Smooth muscle cell (in vitro differentiated cells): Measurements from ENCODE around the gene COX7C. TPM values are rescaled to one million over a fixed set of nuclear protein-coding genes. Genes with fewer than 3 reads are reported as not detected.
"Not testable (repeated sequence)": the region's sequence is repeated elsewhere in the genome, so short reads cannot be mapped to it uniquely, and the experiment has no call there.

Experiments used
- DNase-seq: peaks from one replicate; lab custom pipeline; 2025; ENCODE audit not compliant: unreplicated experiment; lab: John Stamatoyannopoulos, UW
- H2AFZ ChIP-seq: fragments of 200-600 bp; sonication (generic); 2 replicates; pipeline ENCODE4 v1.6.0; 2016; ENCODE audit warnings: antibody characterized with exemption, low read depth, mild to moderate bottlenecking
- H3F3A ChIP-seq: fragments of 200-600 bp; sonication (generic); 2 replicates; pipeline ENCODE4 v1.6.0; 2017; ENCODE audit warnings: antibody characterized with exemption, low read depth
- H3K27ac ChIP-seq: fragments of 200-600 bp; sonication (generic); 2 replicates; pipeline ENCODE4 v1.5.1; 2016; ENCODE audit warnings: low read depth, mild to moderate bottlenecking
- H3K27me3 ChIP-seq: fragments of 200-600 bp; sonication (generic); 2 replicates; pipeline ENCODE4 v1.6.1; 2016; ENCODE audit warnings: low read depth, mild to moderate bottlenecking
- H3K36me3 ChIP-seq: fragments of 200-600 bp; sonication (generic); 2 replicates; pipeline ENCODE4 v1.5.1; 2016; ENCODE audit warnings: low read depth
- H3K4me1 ChIP-seq: fragments of 200-600 bp; sonication (generic); 2 replicates; pipeline ENCODE4 v1.5.1; 2016; ENCODE audit warnings: low read depth
- H3K4me2 ChIP-seq: fragments of 200-600 bp; sonication (generic); 2 replicates; pipeline ENCODE4 v1.6.0; 2016; ENCODE audit warnings: mild to moderate bottlenecking
- H3K4me3 ChIP-seq: fragments of 200-600 bp; sonication (generic); 2 replicates; pipeline ENCODE4 v1.5.1; 2016; ENCODE audit warnings: mild to moderate bottlenecking
- H3K79me2 ChIP-seq: fragments of 200-600 bp; sonication (generic); 2 replicates; pipeline ENCODE4 v1.6.0; 2016; ENCODE audit warnings: low read depth, mild to moderate bottlenecking
- H3K9ac ChIP-seq: fragments of 200-600 bp; sonication (generic); 2 replicates; pipeline ENCODE4 v1.6.0; 2016; ENCODE audit warnings: low read depth
- H3K9me3 ChIP-seq: fragments of 200-600 bp; sonication (generic); replicated peaks from 2 replicates; pipeline ENCODE4 v1.5.1; 2016; ENCODE audit warnings: low read depth
- H4K20me1 ChIP-seq: fragments of 200-600 bp; sonication (generic); 2 replicates; pipeline ENCODE4 v1.6.0; 2016; ENCODE audit warnings: low read depth
- CTCF ChIP-seq: fragments of 200-600 bp; sonication (generic); IDR thresholded peaks from 2 replicates; pipeline ENCODE4 v1.5.1; 2017; ENCODE audit warnings: borderline replicate concordance, mild to moderate bottlenecking, antibody characterized with exemption; ENCODE audit not compliant: insufficient read depth, poor library complexity, severe bottlenecking
- WGBS: methylation state at CpG from one replicate; pipeline ENCODE4 v1.1.7; 2016; ENCODE audit warnings: low lambda C conversion rate; 5-methylcytosine and 5-hydroxymethylcytosine counted together
- polyA plus RNA-seq: library from polyadenylated mRNA; unstranded; fragments of >200 nt; fragmentation: Nextera tagmentation; extraction: Ambion mirVana; gene quantifications from 2 replicates; pipeline ENCODE4 v1.2.1, GENCODE V29; 2016
- total RNA-seq: library from RNA; depleted of rRNA; stranded (reverse); fragments of >200 nt; gene quantifications from 2 replicates; pipeline ENCODE4 v1.2.3, GENCODE V29; 2014

COX7C gene
- total and polyA plus RNA-seq, 2 experiments from 2014 or later = 645 to 670 TPM

- no peaks in the 10 kb centered on the region for H3K27me3 ChIP-seq
- H3K4me3 ChIP-seq = no peak overlapping the region
- H3K36me3 ChIP-seq = no peaks in the 10 kb centered on the region
- no peak overlapping the region for H3K27ac ChIP-seq
- no peak overlapping the region for H2AFZ ChIP-seq
- H3K9me3 ChIP-seq = no peaks in the 10 kb centered on the region
- H3K9ac ChIP-seq = no peak overlapping the region
- H3F3A ChIP-seq = no peaks in the 10 kb centered on the region
- peaks cover 7% of the 10 kb centered on the region for H3K4me1 ChIP-seq
- no peak for DNase-seq
- no peak for TF ChIP-seq CTCF
- H3K4me2 ChIP-seq = no peak overlapping the region
- no peaks in the 10 kb centered on the region for H4K20me1 ChIP-seq
- H3K79me2 ChIP-seq = no peaks in the 10 kb centered on the region
These were observed 28.1 kb downstream of the COX7C start for GRCh38 chr5:86645885-86646284.

- H3K4me2 ChIP-seq = no peak overlapping the region
- no peak overlapping the region for H3K9ac ChIP-seq
- H3K27ac ChIP-seq = no peak overlapping the region
- H3K9me3 ChIP-seq = no peaks in the 10 kb centered on the region
- no peak overlapping the region for H3K4me3 ChIP-seq
- H3K27me3 ChIP-seq = no peaks in the 10 kb centered on the region
- no peak for TF ChIP-seq CTCF
- no peak for DNase-seq
- H3K4me1 ChIP-seq = no peaks in the 10 kb centered on the region
- no peaks in the 10 kb centered on the region for H3K36me3 ChIP-seq
- no peak overlapping the region for H2AFZ ChIP-seq
- no peaks in the 10 kb centered on the region for H3F3A ChIP-seq
- H4K20me1 ChIP-seq = no peaks in the 10 kb centered on the region
- no peaks in the 10 kb centered on the region for H3K79me2 ChIP-seq
- 95% methylated on average over 1 of the region's 1 CpG for WGBS
These were observed 28.9 kb downstream of the COX7C start for GRCh38 chr5:86646671-86647070.

- Histone ChIP-seq H3K36me3 (no peaks in the 10 kb centered on the region), H2AFZ (no peak overlapping the region), H3K4me1 (no peaks in the 10 kb centered on the region), H3K4me2 (no peak overlapping the region), H3K79me2 (no peaks in the 10 kb centered on the region), H3K4me3 (no peak overlapping the region), H3K9ac (no peak overlapping the region), H3K9me3 (no peaks in the 10 kb centered on the region), H3K27ac (no peak overlapping the region), H3F3A (no peaks in the 10 kb centered on the region), H3K27me3 (no peaks in the 10 kb centered on the region), H4K20me1 (no peaks in the 10 kb centered on the region)
- 93% methylated on average over 3 of the region's 3 CpGs for WGBS
- no peak for DNase-seq
- no peak for TF ChIP-seq CTCF
These were observed 32.2 kb downstream of the COX7C start for GRCh38 chr5:86649832-86650505.

GRCh38 chr5:86660771-86661170 is 43.0 kb downstream of the COX7C start:
- H3K4me1 ChIP-seq, H3K9ac ChIP-seq, H4K20me1 ChIP-seq, H3K79me2 ChIP-seq, H3K4me3 ChIP-seq, H3F3A ChIP-seq, H3K27ac ChIP-seq, H3K27me3 ChIP-seq, H2AFZ ChIP-seq, DNase-seq, H3K36me3 ChIP-seq, H3K4me2 ChIP-seq, H3K9me3 ChIP-seq: not testable (repeated sequence)
- 93% methylated on average over 2 of the region's 2 CpGs for WGBS
